Measurements from ENCODE around the gene APOB. TPM values are rescaled to one million over a fixed set of nuclear protein-coding genes. Genes with fewer than 3 reads are reported as not detected.

The APOB gene
- total and polyA plus RNA-seq, 2 of the 8 experiments (the other 6 are each of a cell fraction or from before 2014, with no cell fraction given): 0.15 to 0.61 TPM

DNA sequence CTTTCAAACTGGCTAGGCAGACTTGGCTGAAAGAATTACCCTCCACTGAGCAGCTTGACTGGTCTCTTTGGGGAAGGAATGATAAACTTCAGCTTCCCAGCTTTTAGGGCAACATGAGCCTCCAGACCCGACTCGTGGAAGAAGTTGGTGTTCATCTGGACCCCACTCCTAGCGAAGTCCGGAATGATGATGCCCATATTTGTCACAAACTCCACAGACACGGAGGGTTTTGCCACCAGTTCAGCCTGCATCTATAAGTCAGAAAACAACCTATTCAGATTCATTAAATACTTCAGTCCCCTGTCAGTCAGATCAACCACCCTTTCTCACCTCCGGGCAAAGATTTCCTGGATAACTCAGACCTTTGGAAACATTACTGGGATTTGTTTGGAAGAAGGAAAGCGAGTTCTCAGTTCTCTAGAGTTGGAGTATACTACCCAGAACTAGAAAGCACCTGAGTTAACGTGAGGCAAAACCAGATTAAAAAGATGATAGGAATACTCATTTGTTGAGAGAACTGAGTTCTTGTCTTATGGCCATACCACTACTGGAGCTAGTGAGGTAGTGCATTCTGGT lies 21.0 kb downstream of the APOB start:
- Histone ChIP-seq H3K4me3 (ENCODE audit: extremely low read depth in 1 of 4, insufficient read depth in 2 of 4, low read depth in 3 of 4, low read length in 4 of 4) (no peak overlapping the region), H4K91ac (replicated peaks; ENCODE audit: insufficient read length, low read length) (no peak overlapping the region), H4K5ac (ENCODE audit: insufficient read length, low read depth, low read length) (no peak overlapping the region), H2BK12ac (ENCODE audit: low read depth, low read length) (no peak overlapping the region), H2BK20ac (ENCODE audit: low read length) (no peak overlapping the region), H2BK5ac (ENCODE audit: low read depth, low read length) (no peak overlapping the region), H3K4ac (replicated peaks; ENCODE audit: insufficient read length, low read depth, low read length) (no peak overlapping the region), H3K4me2 (ENCODE audit: insufficient read depth in 1 of 2, low read depth in 2 of 2, low read length in 2 of 2) (no peak overlapping the region), H3K36me3 (ENCODE audit: control insufficient read depth in 2 of 4, insufficient read depth in 4 of 4, low read length in 3 of 4) (no peaks in the 10 kb centered on the region), H3K9ac (replicated peaks in 1 of 4; ENCODE audit: extremely low read depth in 1 of 4, low read depth in 3 of 4, low read length in 3 of 4) (no peak overlapping the region), H3K9me3 (ENCODE audit: insufficient read depth in 2 of 2, low read depth in 1 of 2, low read length in 1 of 2) (no peaks in the 10 kb centered on the region), H3K23me2 (ENCODE audit: low read depth, low read length) (no peaks in the 10 kb centered on the region), H3K56ac (replicated peaks; ENCODE audit: insufficient read length, low read depth, low read length) (no peak overlapping the region), H3K79me1 (ENCODE audit: low read depth, low read length) (no peaks in the 10 kb centered on the region), H4K8ac (ENCODE audit: extremely low read depth, insufficient read depth, low read length) (no peak overlapping the region), H2BK15ac (ENCODE audit: low read length) (no peak overlapping the region), H3K79me2 (ENCODE audit: control insufficient read depth in 1 of 2, insufficient read depth in 2 of 2, low read length in 2 of 2) (no peaks in the 10 kb centered on the region), H3K27ac (ENCODE audit: low read depth, low read length) (no peak overlapping the region), H2BK120ac (replicated peaks; ENCODE audit: low read depth, low read length) (no peak overlapping the region), H4K20me1 (replicated peaks in 1 of 2; ENCODE audit: control insufficient read depth in 1 of 2, insufficient read depth in 2 of 2, low read length in 2 of 2) (no peaks in the 10 kb centered on the region), H2AFZ (ENCODE audit: low read length) (no peak overlapping the region), H3K4me1 (replicated peaks in 1 of 4; ENCODE audit: control insufficient read depth in 3 of 4, insufficient read depth in 4 of 4, low read length in 3 of 4) (no peaks in the 10 kb centered on the region), H3K18ac (ENCODE audit: extremely low read depth, low read length) (no peak overlapping the region), H3K14ac (ENCODE audit: insufficient read length) (no peak overlapping the region), H3K27me3 (replicated peaks in 1 of 4; ENCODE audit: control insufficient read depth in 3 of 4, extremely low read depth in 1 of 4, insufficient read depth in 3 of 4, low read length in 3 of 4) (no peaks in the 10 kb centered on the region), H2AK5ac (ENCODE audit: low read depth, low read length) (no peak overlapping the region), H3K23ac (ENCODE audit: insufficient read length) (no peak overlapping the region)
- ChIA-PET POLR2A (ENCODE audit: partially characterized antibody) (no interaction called here), CTCF (ENCODE audit: partially characterized antibody) (interaction anchor here (0.6 to 6.7 kb wide), 7 partner anchors 12 to 294 kb away, joined by 3 to 48 read pairs (median 3); no protein-coding TSS in a partner anchor)
- TF ChIP-seq TCF12 (IDR thresholded peaks at IDR 0.05; ENCODE audit: low read depth, low read length): no peak
- no peak for TF ChIP-seq ASH2L (IDR thresholded peaks at IDR 0.05; ENCODE audit: low read length)
- 92% methylated on average over 8 of the region's 8 CpGs; no CpG with 5 or more reads in 1 of the 2 experiments for WGBS, 2 experiments (ENCODE audit: extremely low coverage in 1 of 2, insufficient coverage in 1 of 2, insufficient read length in 1 of 2, insufficient replicate concordance in 2 of 2, low coverage in 1 of 2, low lambda C conversion rate in 2 of 2, missing lambda C conversion rate in 1 of 2)
- FAIRE-seq (peak; percentile 19), DNase-seq (ENCODE audit: low read depth in 1 of 2, low spot score in 2 of 2) (no peak)

Measured in H1 (cell line).